Mesenchymal stem cell (in vitro differentiated cells and primary cell): ENCODE data around the gene LCP1.

ENCODE experiments used
- DNase-seq: peaks from one replicate; pipeline ENCODE4 v3.0.0-alpha.2; 2013
- H2AFZ ChIP-seq: one replicate; pipeline ENCODE4 v1.6.1; 2013; ENCODE audit warnings: low read depth, mild to moderate bottlenecking, control low read depth, inconsistent platforms, low read length, moderate library complexity
- H2AK5ac ChIP-seq: 2 replicates; pipeline ENCODE4 v1.6.1; 2013; ENCODE audit warnings: low read length, moderate library complexity, mild to moderate bottlenecking, inconsistent platforms; ENCODE audit not compliant: severe bottlenecking
- H2BK120ac ChIP-seq: one replicate; pipeline ENCODE4 v1.6.1; 2013; ENCODE audit warnings: low read depth, mild to moderate bottlenecking, inconsistent platforms, low read length, moderate library complexity
- H2BK12ac ChIP-seq, 2 experiments: one replicate each; pipeline ENCODE4 v1.6.1; 2013; ENCODE audit warnings: inconsistent platforms in 2 of 2, low read length in 2 of 2, mild to moderate bottlenecking in 2 of 2, moderate library complexity in 2 of 2, control low read depth in 1 of 2
- H2BK15ac ChIP-seq: one replicate; pipeline ENCODE4 v1.6.1; 2013; ENCODE audit warnings: mild to moderate bottlenecking, low read depth, inconsistent platforms; ENCODE audit not compliant: poor library complexity, severe bottlenecking
- H2BK5ac ChIP-seq: 2 replicates; pipeline ENCODE4 v1.6.1; 2013; ENCODE audit warnings: low read depth, mild to moderate bottlenecking, low read length, control low read depth, inconsistent platforms; ENCODE audit not compliant: poor library complexity, severe bottlenecking
- H3K14ac ChIP-seq, 2 experiments: one replicate each; pipeline ENCODE4 v1.6.1; 2013; ENCODE audit warnings: inconsistent platforms in 2 of 2, low read length in 2 of 2, control low read depth in 1 of 2, mild to moderate bottlenecking in 1 of 2, moderate library complexity in 1 of 2
- H3K18ac ChIP-seq, 2 experiments: one replicate each; pipeline ENCODE4 v1.6.1; 2013; ENCODE audit warnings: inconsistent platforms in 2 of 2, low read length in 2 of 2, control low read depth in 1 of 2, low read depth in 1 of 2, mild to moderate bottlenecking in 1 of 2
- H3K23ac ChIP-seq, 2 experiments: one replicate each; pipeline ENCODE4 v1.6.1; 2013; ENCODE audit warnings: inconsistent platforms in 2 of 2, low read length in 2 of 2, mild to moderate bottlenecking in 2 of 2, moderate library complexity in 2 of 2, control low read depth in 1 of 2
- H3K27ac ChIP-seq: 2 replicates; pipeline ENCODE4 v1.5.1; 2013; ENCODE audit warnings: mild to moderate bottlenecking, moderate library complexity, low read length, control low read depth, inconsistent platforms; ENCODE audit not compliant: poor library complexity, severe bottlenecking
- H3K27me3 ChIP-seq, 2 experiments: 2 replicates each; pipeline versions ENCODE4 v1.6.1 to v1.7.0; 2013; ENCODE audit warnings: low read length in 2 of 2, mild to moderate bottlenecking in 2 of 2, moderate library complexity in 2 of 2, control low read depth in 1 of 2, inconsistent platforms in 1 of 2; ENCODE audit not compliant: control insufficient read depth in 1 of 2, insufficient read depth in 1 of 2
- H3K36me3 ChIP-seq, 2 experiments: 2 replicates each; pipeline versions ENCODE4 v1.6.1 to v1.7.0; 2013; ENCODE audit warnings: low read length in 2 of 2, control low read depth in 1 of 2, inconsistent platforms in 1 of 2, low read depth in 1 of 2, mild to moderate bottlenecking in 1 of 2; ENCODE audit not compliant: insufficient read depth in 2 of 2, control insufficient read depth in 1 of 2
- H3K4ac ChIP-seq, 2 experiments: one replicate each; pipeline ENCODE4 v1.6.1; 2013; ENCODE audit warnings: inconsistent platforms in 2 of 2, low read length in 2 of 2, mild to moderate bottlenecking in 2 of 2, moderate library complexity in 2 of 2, control low read depth in 1 of 2, low read depth in 1 of 2
- H3K4me1 ChIP-seq: 2 replicates; pipeline ENCODE4 v1.6.1; 2013; ENCODE audit warnings: low read depth, low read length, control low read depth; ENCODE audit not compliant: control insufficient read depth, insufficient read depth
- H3K4me2 ChIP-seq: 2 replicates; pipeline ENCODE4 v1.6.1; 2013; ENCODE audit warnings: low read length, mild to moderate bottlenecking, inconsistent platforms; ENCODE audit not compliant: poor library complexity, severe bottlenecking
- H3K4me3 ChIP-seq, 2 experiments: 2 replicates each; pipeline versions ENCODE4 v1.5.1 to v1.7.0; 2013; ENCODE audit warnings: low read length in 2 of 2, mild to moderate bottlenecking in 2 of 2, control low read depth in 1 of 2, low read depth in 1 of 2; ENCODE audit not compliant: insufficient read depth in 1 of 2
- H3K79me1 ChIP-seq: replicated peaks from 2 replicates; pipeline ENCODE4 v1.6.1; 2013; ENCODE audit warnings: mild to moderate bottlenecking, control low read depth, low read length, inconsistent platforms; ENCODE audit not compliant: poor library complexity, severe bottlenecking
- H3K9ac ChIP-seq: 2 replicates; pipeline ENCODE4 v1.7.0; 2013; ENCODE audit warnings: mild to moderate bottlenecking, low read length, moderate library complexity
- H3K9me3 ChIP-seq: 2 replicates; pipeline ENCODE4 v1.7.0; 2013; ENCODE audit warnings: mild to moderate bottlenecking, low read length; ENCODE audit not compliant: control insufficient read depth
- H4K8ac ChIP-seq: one replicate; pipeline ENCODE4 v1.6.1; 2013; ENCODE audit warnings: inconsistent platforms, mild to moderate bottlenecking, low read length, moderate library complexity
- H4K91ac ChIP-seq: one replicate; pipeline ENCODE4 v1.6.1; 2013; ENCODE audit warnings: mild to moderate bottlenecking, low read length, inconsistent platforms
- WGBS: methylation state at CpG from one replicate; pipeline ENCODE4 v1.1.7; 2013; ENCODE audit warnings: mixed read lengths; 5-methylcytosine and 5-hydroxymethylcytosine counted together

The LCP1 gene

DNA sequence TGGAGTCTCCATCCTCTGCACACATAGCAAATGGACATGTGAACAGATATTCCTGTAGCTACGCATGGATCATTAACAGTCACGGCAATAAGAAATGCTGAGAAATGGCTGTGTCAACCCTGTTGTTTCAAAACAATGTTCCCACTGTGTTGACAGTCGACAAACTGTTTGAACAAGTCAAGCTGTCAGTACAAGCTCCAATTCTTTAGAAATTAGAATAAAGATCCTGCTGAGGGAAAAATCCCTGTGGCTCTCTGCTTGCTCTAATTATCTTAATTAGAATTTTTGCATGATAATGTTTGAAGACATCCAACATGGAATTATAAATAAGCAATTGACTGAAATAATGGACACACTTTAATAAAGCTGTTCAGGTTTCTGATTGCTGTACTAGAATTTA lies 39.2 kb downstream of the LCP1 start:
- WGBS, result 98% methylated on average over 3 of the region's 3 CpGs

GRCh38 chr13:46140044-46140443 lies 41.9 kb downstream of the LCP1 start:
- no peak overlapping the region for H3K14ac ChIP-seq
- H3K23ac ChIP-seq, result no peak overlapping the region
- H3K27ac ChIP-seq, result no peak overlapping the region
- H4K91ac ChIP-seq, result no peak overlapping the region
- no peak overlapping the region for H2AK5ac ChIP-seq
- no peaks in the 10 kb centered on the region for H3K36me3 ChIP-seq
- DNase-seq, result no peak
- no peak overlapping the region for H3K4me3 ChIP-seq
- peaks cover 0 to 8% of the 10 kb centered on the region in 2 experiments for H3K27me3 ChIP-seq
- H2BK120ac ChIP-seq, result no peak overlapping the region
- 80% methylated on average over 2 of the region's 2 CpGs for WGBS
- no peak overlapping the region for H3K4me2 ChIP-seq
- H3K4me1 ChIP-seq, result no peaks in the 10 kb centered on the region
- H2BK15ac ChIP-seq, result no peak overlapping the region
- H4K8ac ChIP-seq, result no peak overlapping the region
- H2BK12ac ChIP-seq, result no peak overlapping the region
- H3K4ac ChIP-seq, result no peak overlapping the region
- H2BK5ac ChIP-seq, result no peak overlapping the region
- no peaks in the 10 kb centered on the region for H3K9me3 ChIP-seq
- H2AFZ ChIP-seq, result no peak overlapping the region
- no peaks in the 10 kb centered on the region for H3K79me1 ChIP-seq
- no peak overlapping the region for H3K9ac ChIP-seq
- H3K18ac ChIP-seq, result no peak overlapping the region

More for the DNA sequence above, 39.2 kb downstream of the LCP1 start:
- H3K4me1 ChIP-seq, result no peaks in the 10 kb centered on the region
- H3K4ac ChIP-seq, result no peak overlapping the region
- peaks cover 0 to 3% of the 10 kb centered on the region in 2 experiments for H3K27me3 ChIP-seq
- H2AK5ac ChIP-seq, result no peak overlapping the region
- no peak overlapping the region for H3K9ac ChIP-seq
- H3K14ac ChIP-seq, result no peak overlapping the region
- H3K23ac ChIP-seq, result no peak overlapping the region
- H3K27ac ChIP-seq, result no peak overlapping the region
- no peak overlapping the region for H3K18ac ChIP-seq
- no peaks in the 10 kb centered on the region for H3K79me1 ChIP-seq
- no peak overlapping the region for H2BK12ac ChIP-seq
- H2BK15ac ChIP-seq, result no peak overlapping the region
- H3K4me2 ChIP-seq, result no peak overlapping the region
- H4K91ac ChIP-seq, result no peak overlapping the region
- H3K4me3 ChIP-seq, result no peak overlapping the region
- H2AFZ ChIP-seq, result no peak overlapping the region
- no peak overlapping the region for H2BK5ac ChIP-seq
- H4K8ac ChIP-seq, result no peak overlapping the region
- no peaks in the 10 kb centered on the region for H3K36me3 ChIP-seq
- no peaks in the 10 kb centered on the region for H3K9me3 ChIP-seq
- DNase-seq, result no peak
- H2BK120ac ChIP-seq, result no peak overlapping the region

DNA sequence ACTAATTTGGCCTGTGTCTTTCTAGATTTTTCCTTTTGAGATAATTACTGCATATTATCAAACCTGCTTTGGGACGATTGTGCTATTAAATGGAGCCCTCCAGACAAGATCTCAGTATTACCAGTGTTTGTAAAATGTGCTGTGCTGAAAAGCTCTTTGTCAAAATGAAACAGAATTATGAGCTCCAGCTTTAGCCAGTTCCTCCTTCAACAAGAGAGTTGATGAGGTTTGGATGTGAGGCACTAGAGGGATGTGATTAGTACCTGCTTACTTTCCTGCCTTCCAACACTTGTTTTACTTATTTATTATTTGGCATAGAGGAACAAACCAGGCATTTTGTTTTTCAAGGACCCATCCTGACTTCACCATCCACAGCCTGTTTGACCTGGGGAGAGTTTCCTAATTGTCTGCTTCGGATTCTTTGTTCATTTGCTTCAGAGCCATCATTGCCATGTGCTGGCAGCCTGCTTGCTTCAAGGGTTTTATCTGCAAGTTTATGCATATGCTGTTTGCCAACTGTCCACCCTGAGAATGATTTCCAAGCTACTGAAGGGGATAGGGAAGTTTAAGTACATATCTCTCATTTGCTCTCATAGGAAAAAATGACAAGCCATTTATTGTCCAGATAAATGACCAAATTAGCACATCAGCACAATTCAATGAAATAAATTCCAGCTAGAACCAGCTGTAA lies 44.2 kb downstream of the LCP1 start:
- Histone ChIP-seq H2BK5ac (no peak overlapping the region), H4K8ac (no peak overlapping the region), H3K27me3 (peaks cover 0 to 6% of the 10 kb centered on the region in 2 experiments), H3K9me3 (no peaks in the 10 kb centered on the region), H3K4me3 (no peak overlapping the region), H3K36me3 (no peaks in the 10 kb centered on the region), H3K79me1 (no peaks in the 10 kb centered on the region), H3K23ac (no peak overlapping the region), H2AFZ (no peak overlapping the region), H3K4me2 (no peak overlapping the region), H3K4me1 (no peaks in the 10 kb centered on the region), H3K27ac (no peak overlapping the region), H2BK12ac (no peak overlapping the region), H3K4ac (no peak overlapping the region), H2BK120ac (no peak overlapping the region), H3K18ac (no peak overlapping the region), H2BK15ac (no peak overlapping the region), H4K91ac (no peak overlapping the region), H3K14ac (no peak overlapping the region), H3K9ac (no peak overlapping the region), H2AK5ac (no peak overlapping the region)
- 93% methylated on average over 2 of the region's 2 CpGs for WGBS
- no peak for DNase-seq

- H4K8ac ChIP-seq, result no peak overlapping the region
- H3K14ac ChIP-seq, result no peak overlapping the region
- no peak for DNase-seq
- no peak overlapping the region for H3K27ac ChIP-seq
- no peak overlapping the region for H3K23ac ChIP-seq
- H2AFZ ChIP-seq, result no peak overlapping the region
- H3K4me2 ChIP-seq, result no peak overlapping the region
- H3K79me1 ChIP-seq, result no peaks in the 10 kb centered on the region
- H3K9ac ChIP-seq, result no peak overlapping the region
- H2AK5ac ChIP-seq, result no peak overlapping the region
- H2BK120ac ChIP-seq, result no peak overlapping the region
- no peak overlapping the region for H2BK12ac ChIP-seq
- H3K36me3 ChIP-seq, result no peaks in the 10 kb centered on the region
- H3K18ac ChIP-seq, result no peak overlapping the region
- no peak overlapping the region for H3K4ac ChIP-seq
- no peak overlapping the region for H2BK5ac ChIP-seq
- peaks cover 6 to 7% of the 10 kb centered on the region in 2 experiments for H3K27me3 ChIP-seq
- no peak overlapping the region for H2BK15ac ChIP-seq
- H3K9me3 ChIP-seq, result no peaks in the 10 kb centered on the region
- no peak overlapping the region for H4K91ac ChIP-seq
- no peak overlapping the region for H3K4me3 ChIP-seq
- no peaks in the 10 kb centered on the region for H3K4me1 ChIP-seq
- 95% methylated on average over 4 of the region's 4 CpGs for WGBS
Measured at GRCh38 chr13:46136688-46137087, 45.3 kb downstream of the LCP1 start.
